Left lung (tissue), 10 donors: ENCODE measurements around the gene OVCA2. TPM values are rescaled to one million over a fixed set of nuclear protein-coding genes. Genes with fewer than 3 reads are reported as not detected.

Experiments used
- ATAC-seq: fragments of 200-7000 bp; cut with Tn5 transposase; one replicate; pipeline ENCODE4 v1.9.1; 2020; ENCODE audit warnings: moderate library complexity
- DNase-seq, 4 donors: peaks; one replicate each; pipeline ENCODE4 v3.0.0-alpha.2; 2013 to 2020
- H3K27ac ChIP-seq, 2 donors: fragments of 200-600 bp; sonication (generic) in 1 of 2; one replicate each; pipeline versions ENCODE4 v1.5.0 to v1.8.0; 2020 to 2021
- H3K27me3 ChIP-seq, 2 donors: fragments of 200-600 bp; sonication (generic) in 1 of 2; one replicate each; pipeline versions ENCODE4 v1.5.0 to v1.8.0; 2020 to 2021
- H3K36me3 ChIP-seq, 2 donors: fragments of 200-600 bp; sonication (generic) in 1 of 2; one replicate each; pipeline versions ENCODE4 v1.5.0 to v1.8.0; 2020 to 2021
- H3K4me1 ChIP-seq, 2 donors: fragments of 200-600 bp; one replicate each; pipeline ENCODE4 v1.8.0; 2021
- H3K4me3 ChIP-seq, 2 donors: fragments of 200-600 bp; sonication (generic) in 1 of 2; one replicate each; pipeline versions ENCODE4 v1.5.0 to v1.8.0; 2020 to 2021; ENCODE audit warnings: mild to moderate bottlenecking in 1 of 2
- H3K9me3 ChIP-seq, 2 donors: fragments of 200-600 bp; sonication (generic) in 1 of 2; one replicate each; pipeline versions ENCODE4 v1.5.0 to v1.8.0; 2020 to 2021
- CTCF ChIP-seq, 2 donors: fragments of 200-600 bp; sonication (generic) in 1 of 2; IDR thresholded peaks; one replicate each; pipeline versions ENCODE4 v1.5.0 to v1.8.0; 2021; ENCODE audit warnings: antibody characterized with exemption in 2 of 2
- intact Hi-C, 2 donors: fragments of 100-400 bp; cut with DNase I; formaldehyde crosslinking; loops; one replicate each; pipeline versions ENCODE4 v1.11.2 to v1.14.2; 2022
- polyA plus RNA-seq, 6 donors: library from polyadenylated mRNA; unstranded; fragments of 120-200 nt; gene quantifications; one replicate each; pipeline ENCODE4 v1.2.1, GENCODE V29; 2013; ENCODE audit not compliant: insufficient read length in 6 of 6
- total RNA-seq, 2 donors: library from RNA; stranded (reverse); fragmentation: NEBNext Ultra II Directional; extraction: Animal tissue kit (Norgen Biotek cat#: 25700); gene quantifications; one replicate each; pipeline ENCODE4 v1.2.1, GENCODE V29; 2021
- donor health status: DM: no; HTN: yes; CAD: no.
- donor health status: DM: no; HTN: no; CAD: no.

OVCA2 gene
- total and polyA plus RNA-seq, 8 donors, result 8.1 to 28.7 (median 11.2) TPM

- H3K4me3 ChIP-seq, result peak overlapping the region; percentile 36
- H3K27me3 ChIP-seq, result peaks cover 0 to 40% of the 10 kb centered on the region in 2 donors
- H3K27ac ChIP-seq, result peak overlapping the region in 1 of 2 donors; percentile 23
- peak in 1 of 4 donors; percentile 72 for DNase-seq
- intact Hi-C loops, result no loop called here
- H3K36me3 ChIP-seq, result no peaks in the 10 kb centered on the region
- no peaks in the 10 kb centered on the region for H3K9me3 ChIP-seq
- ATAC-seq, result peak; percentile 58
- TF ChIP-seq CTCF (IDR thresholded peaks at IDR 0.05), result no peak
- peaks cover 12 to 26% of the 10 kb centered on the region in 2 donors for H3K4me1 ChIP-seq
These were observed 43.7 kb upstream of the OVCA2 start for GRCh38 chr17:1997927-1998742.

GRCh38 chr17:1999557-2000251 lies 42.1 kb upstream of the OVCA2 start:
- DNase-seq (peak in 3 of 4 donors; percentile 55 to 69 (median 56)), ATAC-seq (peak; percentile 77)
- no peak overlapping the region for H3K4me3 ChIP-seq

GRCh38 chr17:2002767-2003329 lies 39.0 kb upstream of the OVCA2 start:
- no peak for ATAC-seq
- Histone ChIP-seq H3K4me1 (peaks cover 12 to 22% of the 10 kb centered on the region in 2 donors), H3K27me3 (peaks cover 0 to 24% of the 10 kb centered on the region in 2 donors), H3K27ac (no peak overlapping the region), H3K36me3 (no peaks in the 10 kb centered on the region), H3K9me3 (no peaks in the 10 kb centered on the region), H3K4me3 (no peak overlapping the region)
- no peak for DNase-seq
- TF ChIP-seq CTCF (IDR thresholded peaks at IDR 0.05), result no peak
- intact Hi-C loops, result no loop called here

More at GRCh38 chr17:1999557-2000251, 42.1 kb upstream of the OVCA2 start:
- no peaks in the 10 kb centered on the region for H3K9me3 ChIP-seq
- no peaks in the 10 kb centered on the region for H3K36me3 ChIP-seq
- TF ChIP-seq CTCF (IDR thresholded peaks at IDR 0.05), result no peak
- peak overlapping the region; percentile 57 to 63 for H3K27ac ChIP-seq
- H3K4me1 ChIP-seq, result peaks cover 12 to 26% of the 10 kb centered on the region in 2 donors
- peaks cover 0 to 40% of the 10 kb centered on the region in 2 donors for H3K27me3 ChIP-seq
- intact Hi-C loops, result no loop called here

- Histone ChIP-seq H3K4me1 (peaks cover 12 to 15% of the 10 kb centered on the region in 2 donors), H3K36me3 (no peaks in the 10 kb centered on the region), H3K9me3 (no peaks in the 10 kb centered on the region), H3K27me3 (peaks cover 0 to 18% of the 10 kb centered on the region in 2 donors), H3K27ac (no peak overlapping the region), H3K4me3 (no peak overlapping the region)
- ATAC-seq, result no peak
- intact Hi-C loops, result no loop called here
- no peak for TF ChIP-seq CTCF (IDR thresholded peaks at IDR 0.05)
- DNase-seq, result no peak
These were observed 38.3 kb upstream of the OVCA2 start for GRCh38 chr17:2003525-2003924.
